ENCODE results near the gene ADPRHL1. TPM values are rescaled to one million over a fixed set of nuclear protein-coding genes. Genes with fewer than 3 reads are reported as not detected.

Gene ADPRHL1
- total RNA-seq, 2 donors from 2014 or later: 1.6 to 2.9 TPM

DNA sequence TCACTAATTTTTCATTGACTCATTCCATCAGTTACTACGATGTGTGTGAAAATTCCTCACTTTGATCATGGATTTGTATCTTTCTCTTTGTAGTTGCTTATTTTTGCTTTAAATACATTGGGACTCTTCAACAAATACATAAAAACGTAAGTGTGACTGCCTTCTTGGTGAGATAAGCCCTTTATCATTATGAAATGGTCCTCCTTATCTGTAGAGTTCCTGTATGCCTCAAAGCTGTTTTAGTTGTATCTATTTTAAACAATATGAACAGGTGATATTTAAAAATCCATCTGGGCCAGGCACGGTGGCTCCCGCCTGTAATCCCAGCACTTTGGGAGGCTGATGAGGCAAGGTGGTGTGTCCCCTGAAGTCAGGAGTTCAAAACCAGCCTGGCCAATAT lies 25.9 kb upstream of the ADPRHL1 start:
- 85 to 94% methylated on average over 2 to 4 of the region's 4 CpGs for WGBS, 2 experiments (ENCODE audit: insufficient coverage in 1 of 2, insufficient read length in 1 of 2)
- TF ChIP-seq, protein P1, sequence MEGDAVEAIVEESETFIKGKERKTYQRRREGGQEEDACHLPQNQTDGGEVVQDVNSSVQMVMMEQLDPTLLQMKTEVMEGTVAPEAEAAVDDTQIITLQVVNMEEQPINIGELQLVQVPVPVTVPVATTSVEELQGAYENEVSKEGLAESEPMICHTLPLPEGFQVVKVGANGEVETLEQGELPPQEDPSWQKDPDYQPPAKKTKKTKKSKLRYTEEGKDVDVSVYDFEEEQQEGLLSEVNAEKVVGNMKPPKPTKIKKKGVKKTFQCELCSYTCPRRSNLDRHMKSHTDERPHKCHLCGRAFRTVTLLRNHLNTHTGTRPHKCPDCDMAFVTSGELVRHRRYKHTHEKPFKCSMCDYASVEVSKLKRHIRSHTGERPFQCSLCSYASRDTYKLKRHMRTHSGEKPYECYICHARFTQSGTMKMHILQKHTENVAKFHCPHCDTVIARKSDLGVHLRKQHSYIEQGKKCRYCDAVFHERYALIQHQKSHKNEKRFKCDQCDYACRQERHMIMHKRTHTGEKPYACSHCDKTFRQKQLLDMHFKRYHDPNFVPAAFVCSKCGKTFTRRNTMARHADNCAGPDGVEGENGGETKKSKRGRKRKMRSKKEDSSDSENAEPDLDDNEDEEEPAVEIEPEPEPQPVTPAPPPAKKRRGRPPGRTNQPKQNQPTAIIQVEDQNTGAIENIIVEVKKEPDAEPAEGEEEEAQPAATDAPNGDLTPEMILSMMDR (conservative IDR thresholded peaks at IDR 0.05): no peak

DNA sequence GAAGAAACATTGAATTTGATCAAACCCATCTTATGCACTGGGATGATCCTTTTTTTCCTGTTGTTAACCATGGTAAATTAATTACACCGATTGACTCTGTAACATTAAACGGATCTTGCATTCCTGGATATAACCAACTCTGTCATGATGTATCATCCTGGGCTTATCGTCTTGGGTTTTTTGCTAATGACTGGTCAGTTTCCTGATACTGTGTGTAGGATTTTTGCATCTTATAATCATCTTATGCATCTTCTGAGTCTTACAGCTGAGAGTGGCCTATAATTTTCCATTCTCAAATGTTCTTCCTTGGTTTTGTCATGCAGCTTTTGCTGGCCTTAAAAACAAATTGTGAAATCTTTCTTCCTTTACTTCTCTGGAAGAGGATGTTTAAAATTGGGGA lies 24.4 kb upstream of the ADPRHL1 start:
- Mint-ChIP-seq H3K4me1 (no peaks in the 10 kb centered on the region), H3K27me3 (ENCODE audit: insufficient read depth) (no peaks in the 10 kb centered on the region), H3K27ac (no peak overlapping the region), H3K4me3 (no peak overlapping the region), H3K9me3 (no peaks in the 10 kb centered on the region), H3K36me3 (ENCODE audit: low read depth) (peaks cover 68% of the 10 kb centered on the region)
- H3K4me1 ChIP-seq (ENCODE audit: control insufficient read depth, insufficient read depth, low read length): no peaks in the 10 kb centered on the region
- H3K27ac ChIP-seq (ENCODE audit: low read depth, low read length): no peak overlapping the region
- H3K9ac ChIP-seq (ENCODE audit: extremely low read depth, low read length, poor library complexity, severe bottlenecking): no peak overlapping the region
- no peak overlapping the region for H3K4me3 ChIP-seq (ENCODE audit: low read length)
- TF ChIP-seq, protein P1 (conservative IDR thresholded peaks at IDR 0.05): no peak
- peaks cover 78% of the 10 kb centered on the region for H3K36me3 ChIP-seq (ENCODE audit: control insufficient read depth, insufficient read depth, low read length)
- H3K27me3 ChIP-seq (ENCODE audit: control insufficient read depth, insufficient read depth, low read length, poor library complexity, severe bottlenecking): no peaks in the 10 kb centered on the region
- WGBS, 2 experiments (ENCODE audit: insufficient coverage in 1 of 2, insufficient read length in 1 of 2): 96 to 100% methylated on average over 2 to 3 of the region's 3 CpGs
- no peaks in the 10 kb centered on the region for H3K9me3 ChIP-seq (ENCODE audit: control insufficient read depth, low read length)
- peak; percentile 4 for DNase-seq

More for the DNA sequence above, 25.9 kb upstream of the ADPRHL1 start:
- Mint-ChIP-seq H3K27me3 (ENCODE audit: insufficient read depth) (no peaks in the 10 kb centered on the region), H3K36me3 (ENCODE audit: low read depth) (peaks cover 69% of the 10 kb centered on the region), H3K27ac (no peak overlapping the region), H3K4me1 (no peaks in the 10 kb centered on the region), H3K9me3 (no peaks in the 10 kb centered on the region), H3K4me3 (no peak overlapping the region)
- no peak overlapping the region for H3K4me3 ChIP-seq (ENCODE audit: low read length)
- H3K36me3 ChIP-seq (ENCODE audit: control insufficient read depth, insufficient read depth, low read length): peaks cover 70% of the 10 kb centered on the region
- no peak for DNase-seq
- H3K4me1 ChIP-seq (ENCODE audit: control insufficient read depth, insufficient read depth, low read length): no peaks in the 10 kb centered on the region
- no peak overlapping the region for H3K9ac ChIP-seq (ENCODE audit: extremely low read depth, low read length, poor library complexity, severe bottlenecking)
- H3K9me3 ChIP-seq (ENCODE audit: control insufficient read depth, low read length): no peaks in the 10 kb centered on the region
- no peak overlapping the region for H3K27ac ChIP-seq (ENCODE audit: low read depth, low read length)
- no peaks in the 10 kb centered on the region for H3K27me3 ChIP-seq (ENCODE audit: control insufficient read depth, insufficient read depth, low read length, poor library complexity, severe bottlenecking)

DNA sequence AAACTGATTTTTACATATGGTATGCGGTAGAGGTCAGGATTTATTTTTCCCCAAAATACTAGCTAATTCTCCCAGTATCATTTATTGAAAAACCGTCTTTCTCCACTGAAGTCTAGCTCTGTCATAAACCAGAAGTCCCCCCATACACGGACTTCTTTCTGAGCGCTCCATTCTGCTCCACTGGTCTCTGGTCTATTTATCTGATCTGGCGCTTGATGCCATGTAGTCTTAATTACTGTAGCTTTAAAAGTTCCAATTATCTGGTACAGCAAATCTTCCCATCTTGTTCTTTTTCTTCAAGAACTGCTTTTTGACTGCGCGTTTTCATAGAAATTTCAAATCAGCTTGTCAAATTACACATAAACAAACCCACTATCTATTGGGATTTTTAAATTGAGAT lies 23.5 kb upstream of the ADPRHL1 start:
- Mint-ChIP-seq H3K4me1 (no peaks in the 10 kb centered on the region), H3K4me3 (no peak overlapping the region), H3K27me3 (ENCODE audit: insufficient read depth) (no peaks in the 10 kb centered on the region), H3K27ac (no peak overlapping the region), H3K36me3 (ENCODE audit: low read depth) (peaks cover 72% of the 10 kb centered on the region), H3K9me3 (no peaks in the 10 kb centered on the region)
- no peak overlapping the region for H3K4me3 ChIP-seq (ENCODE audit: low read length)
- WGBS, 2 experiments (ENCODE audit: insufficient coverage in 1 of 2, insufficient read length in 1 of 2): 83 to 90% methylated on average over 5 to 7 of the region's 7 CpGs
- DNase-seq: peak; percentile 4
- H3K27ac ChIP-seq (ENCODE audit: low read depth, low read length): no peak overlapping the region
- H3K36me3 ChIP-seq (ENCODE audit: control insufficient read depth, insufficient read depth, low read length): peaks cover 78% of the 10 kb centered on the region
- H3K27me3 ChIP-seq (ENCODE audit: control insufficient read depth, insufficient read depth, low read length, poor library complexity, severe bottlenecking): no peaks in the 10 kb centered on the region
- H3K9me3 ChIP-seq (ENCODE audit: control insufficient read depth, low read length): no peaks in the 10 kb centered on the region
- no peaks in the 10 kb centered on the region for H3K4me1 ChIP-seq (ENCODE audit: control insufficient read depth, insufficient read depth, low read length)
- TF ChIP-seq, protein P1 (conservative IDR thresholded peaks at IDR 0.05): no peak
- H3K9ac ChIP-seq (ENCODE audit: extremely low read depth, low read length, poor library complexity, severe bottlenecking): no peak overlapping the region
